SK-N-SH (cell line): ENCODE results near the gene CASZ1. TPM values are rescaled to one million over a fixed set of nuclear protein-coding genes. Genes with fewer than 3 reads are reported as not detected.

Experiments
- CTCF ChIA-PET: fragments of 300-600, 350-600 bp; formaldehyde crosslinking; extraction: SDS; loops from one replicate; lab custom pipeline; 2021; lab: Yijun Ruan, JAX
- POLR2A ChIA-PET: fragments of 350-600 bp; sonication (Branson Sonifier 250); formaldehyde crosslinking; extraction: SDS; loops from one replicate; lab custom pipeline; 2020; ENCODE audit warnings: antibody characterized with exemption, inconsistent platforms; lab: Yijun Ruan, JAX
- DNase-seq: peaks from one replicate; pipeline ENCODE4 v3.0.0; 2012
- H2AFZ ChIP-seq: fragments of 200-600 bp; sonication (generic); 2 replicates; pipeline ENCODE4 v1.8.1; 2016; ENCODE audit warnings: antibody characterized with exemption, mild to moderate bottlenecking, low read depth
- H3F3A ChIP-seq: fragments of 200-600 bp; sonication (generic); replicated peaks from 2 replicates; pipeline ENCODE3; 2016; ENCODE audit warnings: antibody characterized with exemption, mild to moderate bottlenecking; ENCODE audit not compliant: insufficient read depth
- H3K27ac ChIP-seq, 2 experiments: fragments of 200-500 bp in 1 of 2; fragments of 200-600 bp in 1 of 2; sonication (Bioruptor generic) in 1 of 2; sonication (generic), shearing (Covaris generic) in 1 of 2; 2 replicates each; pipeline versions ENCODE4 v1.5.1 to v1.6.1; 2014 to 2016; ENCODE audit warnings: low read depth in 2 of 2, inconsistent platforms in 1 of 2, low read length in 1 of 2, mild to moderate bottlenecking in 1 of 2, mixed read lengths in 1 of 2
- H3K27me3 ChIP-seq: fragments of 200-600 bp; sonication (generic), shearing (Covaris generic); 2 replicates; pipeline ENCODE4 v1.6.1; 2016; ENCODE audit warnings: mixed run types; ENCODE audit not compliant: insufficient read depth
- H3K36me3 ChIP-seq, 2 experiments: fragments of 200-500 bp in 1 of 2; fragments of 200-600 bp in 1 of 2; sonication (Bioruptor generic) in 1 of 2; sonication (generic) in 1 of 2; replicated peaks in 1 of 2; 2 replicates each; pipeline versions ENCODE3 to v1.5.1; 2014 to 2016; ENCODE audit warnings: low read length in 1 of 2, mild to moderate bottlenecking in 1 of 2; ENCODE audit not compliant: insufficient read depth in 2 of 2, control insufficient read depth in 1 of 2
- H3K4me1 ChIP-seq, 2 experiments: fragments of 200-500 bp in 1 of 2; fragments of 200-600 bp in 1 of 2; sonication (Bioruptor generic) in 1 of 2; sonication (generic), shearing (Covaris generic) in 1 of 2; 2 replicates each; pipeline versions ENCODE4 v1.5.1 to v1.6.1; 2014 to 2016; ENCODE audit warnings: low read depth in 1 of 2, low read length in 1 of 2, mixed run types in 1 of 2; ENCODE audit not compliant: insufficient read depth in 2 of 2, control insufficient read depth in 1 of 2
- H3K4me2 ChIP-seq: fragments of 200-600 bp; sonication (generic), shearing (Covaris generic); 2 replicates; pipeline ENCODE4 v1.6.1; 2017; ENCODE audit warnings: mixed run types
- H3K4me3 ChIP-seq, 2 experiments: fragments of 200-500 bp in 1 of 2; fragments of 200-600 bp in 1 of 2; sonication (Bioruptor generic) in 1 of 2; sonication (generic), shearing (Covaris generic) in 1 of 2; 2 replicates each; pipeline versions ENCODE4 v1.5.1 to v1.8.1; 2014 to 2016; ENCODE audit warnings: low read depth in 2 of 2, inconsistent platforms in 1 of 2, low read length in 1 of 2, mild to moderate bottlenecking in 1 of 2, mixed read lengths in 1 of 2, moderate library complexity in 1 of 2
- H3K79me2 ChIP-seq: fragments of 200-600 bp; sonication (generic); 2 replicates; pipeline ENCODE4 v1.8.1; 2017; ENCODE audit warnings: mild to moderate bottlenecking; ENCODE audit not compliant: insufficient read depth
- H3K9ac ChIP-seq: fragments of 200-600 bp; sonication (generic); 2 replicates; pipeline ENCODE4 v1.6.1; 2017; ENCODE audit warnings: mixed run types
- H3K9me2 ChIP-seq: fragments of 200-600 bp; sonication (generic); 2 replicates; pipeline ENCODE4 v1.6.1; 2017; ENCODE audit warnings: mixed run types
- H3K9me3 ChIP-seq: fragments of 200-600 bp; sonication (generic); 2 replicates; pipeline ENCODE4 v1.6.1; 2017; ENCODE audit warnings: mixed run types, mild to moderate bottlenecking, moderate library complexity
- H4K20me1 ChIP-seq: fragments of 200-600 bp; sonication (generic); 2 replicates; pipeline ENCODE4 v1.6.1; 2017; ENCODE audit warnings: mild to moderate bottlenecking, mixed run types; ENCODE audit not compliant: insufficient read depth
- ELF1 ChIP-seq: IDR thresholded peaks from 2 replicates; pipeline ENCODE4 v1.4.0; 2012
- EP300 ChIP-seq, 2 experiments: IDR thresholded peaks; 2 replicates each; pipeline versions ENCODE4 v1.4.0 to v1.6.1; 2012; ENCODE audit warnings: borderline replicate concordance in 1 of 2, low read depth in 1 of 2, low read length in 1 of 2
- FOSL2 ChIP-seq: IDR thresholded peaks from 2 replicates; pipeline ENCODE4 v1.4.0; 2012; ENCODE audit warnings: low read depth, mild to moderate bottlenecking, moderate library complexity, borderline replicate concordance
- FOXJ3 ChIP-seq: sonication (generic); formaldehyde crosslinking; IDR thresholded peaks from 2 replicates; pipeline ENCODE4 v1.5.1; 2020; ENCODE audit warnings: mild to moderate bottlenecking, missing genetic modification reagents
- FOXM1 ChIP-seq: IDR thresholded peaks from 2 replicates; pipeline ENCODE4 v1.4.0; 2012; ENCODE audit warnings: low read depth, mild to moderate bottlenecking
- GABPA ChIP-seq: IDR thresholded peaks from 2 replicates; pipeline ENCODE4 v1.4.0; 2012; ENCODE audit warnings: low read depth, mild to moderate bottlenecking
- POLR2AphosphoS5 ChIP-seq: IDR thresholded peaks from 2 replicates; pipeline ENCODE4 v1.6.1; 2012; ENCODE audit warnings: low read depth, low read length
- RCOR1 ChIP-seq: fragments of 150-350 bp; IDR thresholded peaks from 2 replicates; pipeline ENCODE4 v1.6.1; 2017; ENCODE audit warnings: antibody characterized with exemption, low read length
- RXRA ChIP-seq: IDR thresholded peaks from 2 replicates; pipeline ENCODE4 v1.4.0; 2012; ENCODE audit warnings: low read depth, mild to moderate bottlenecking, borderline replicate concordance
- SMC3 ChIP-seq: IDR thresholded peaks from 2 replicates; pipeline ENCODE4 v1.6.1; 2012; ENCODE audit warnings: low read depth, low read length, improper control_type of control experiment
- TAF1 ChIP-seq: IDR thresholded peaks from 2 replicates; pipeline ENCODE4 v1.6.1; 2012; ENCODE audit warnings: low read depth, mild to moderate bottlenecking, low read length, moderate library complexity, borderline replicate concordance
- TCF12 ChIP-seq: IDR thresholded peaks from 2 replicates; pipeline ENCODE4 v1.4.0; 2012
- TEAD4 ChIP-seq: IDR thresholded peaks from 2 replicates; pipeline ENCODE4 v1.4.0; 2012; ENCODE audit warnings: mild to moderate bottlenecking, borderline replicate concordance; ENCODE audit not compliant: insufficient read depth
- YY1 ChIP-seq: IDR thresholded peaks from 2 replicates; pipeline ENCODE4 v1.4.0; 2012; ENCODE audit warnings: low read depth, mild to moderate bottlenecking
- WGBS: methylation state at CpG from one replicate; pipeline ENCODE4 v1.1.6; 2017; ENCODE audit warnings: low lambda C conversion rate; 5-methylcytosine and 5-hydroxymethylcytosine counted together
- polyA plus RNA-seq, 3 experiments: library from polyadenylated mRNA; depleted of rRNA; stranded (reverse); fragments of >200 nt; gene quantifications; 2 replicates each; pipeline ENCODE4 v1.2.3, GENCODE V29; 2012
- TF ChIP-seq, protein P1 (sequence below): IDR thresholded peaks from 2 replicates; pipeline ENCODE4 v1.4.0; 2012; ENCODE audit warnings: low read depth
- TF ChIP-seq, protein P2 (sequence below): IDR thresholded peaks from 2 replicates; pipeline ENCODE4; 2012
- TF ChIP-seq, protein P3 (sequence below): IDR thresholded peaks from 2 replicates; pipeline ENCODE4 v1.6.1; 2012; ENCODE audit warnings: mild to moderate bottlenecking, low read depth, low read length, moderate library complexity
- TF ChIP-seq, protein P4 (sequence below): IDR thresholded peaks from 2 replicates; pipeline ENCODE4 v1.4.0; 2012; ENCODE audit warnings: low read depth, borderline replicate concordance
- TF ChIP-seq, protein P5 (sequence below): fragments of 150-350 bp; IDR thresholded peaks from 2 replicates; pipeline ENCODE4 v1.6.1; 2016; ENCODE audit warnings: mild to moderate bottlenecking, low read depth, low read length

CASZ1 gene
- polyA plus RNA-seq, 1 of the 3 experiments (the other 2 are of a cell fraction), result 0.51 TPM

DNA sequence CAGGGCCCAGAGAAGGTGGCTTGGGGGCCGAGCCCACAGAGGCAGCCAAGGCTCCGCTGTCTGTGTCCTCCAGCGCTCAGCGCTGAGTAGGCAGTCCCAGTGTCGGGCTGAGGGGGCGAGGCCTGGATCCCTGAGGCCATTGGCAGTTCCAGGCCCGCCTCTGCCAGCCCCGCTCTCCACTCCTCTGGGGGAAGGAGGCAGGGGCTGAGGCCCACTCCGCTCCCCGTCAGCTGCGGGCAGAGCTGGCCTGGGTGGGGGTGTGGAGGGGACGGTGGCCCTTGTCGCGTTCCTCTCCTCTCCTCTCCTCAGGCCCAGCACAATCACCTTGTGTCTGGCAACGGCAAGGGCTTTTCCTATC lies 132.8 kb downstream of the CASZ1 start:
- ChIA-PET POLR2A (interaction anchor here (0.6 kb wide), 1 partner anchor 38 kb away, joined by 3 read pairs; no protein-coding TSS in a partner anchor), CTCF (interaction anchor here (0.6 to 0.8 kb wide), 2 partner anchors 14 to 204 kb away, joined by 3 read pairs; no protein-coding TSS in a partner anchor)
- H3K4me1 ChIP-seq, result peaks cover 0 to 41% of the 10 kb centered on the region in 2 experiments; a peak in 1 of 4 replicates
- TF ChIP-seq FOXM1 (no peak), EP300 (IDR thresholded peaks at IDR 0.05; ENCODE audit: borderline replicate concordance in 1 of 2, low read depth in 1 of 2, low read length in 1 of 2) (no peak), TCF12 (no peak), FOXJ3 (CRISPR knock-in tag) (no peak), TAF1 (no peak)
- TF ChIP-seq, protein P1, sequence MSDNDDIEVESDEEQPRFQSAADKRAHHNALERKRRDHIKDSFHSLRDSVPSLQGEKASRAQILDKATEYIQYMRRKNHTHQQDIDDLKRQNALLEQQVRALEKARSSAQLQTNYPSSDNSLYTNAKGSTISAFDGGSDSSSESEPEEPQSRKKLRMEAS, result no peak
- TF ChIP-seq, protein P2, sequence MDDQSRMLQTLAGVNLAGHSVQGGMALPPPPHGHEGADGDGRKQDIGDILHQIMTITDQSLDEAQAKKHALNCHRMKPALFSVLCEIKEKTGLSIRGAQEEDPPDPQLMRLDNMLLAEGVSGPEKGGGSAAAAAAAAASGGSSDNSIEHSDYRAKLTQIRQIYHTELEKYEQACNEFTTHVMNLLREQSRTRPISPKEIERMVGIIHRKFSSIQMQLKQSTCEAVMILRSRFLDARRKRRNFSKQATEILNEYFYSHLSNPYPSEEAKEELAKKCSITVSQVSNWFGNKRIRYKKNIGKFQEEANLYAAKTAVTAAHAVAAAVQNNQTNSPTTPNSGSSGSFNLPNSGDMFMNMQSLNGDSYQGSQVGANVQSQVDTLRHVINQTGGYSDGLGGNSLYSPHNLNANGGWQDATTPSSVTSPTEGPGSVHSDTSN, result no peak
- no peaks in the 10 kb centered on the region for H3K9me3 ChIP-seq
- no peaks in the 10 kb centered on the region for H3K27me3 ChIP-seq
- no peak overlapping the region for H3K9ac ChIP-seq
- H3K27ac ChIP-seq, result 0 out of 4 replicates have a peak overlapping the region, but pooled peaks of 1 of the 2 experiments have one; percentile 17
- H3F3A ChIP-seq, result peaks cover 3% of the 10 kb centered on the region
- H3K9me2 ChIP-seq, result no peaks in the 10 kb centered on the region
- peak; percentile 95 for DNase-seq
- WGBS, result 34% methylated on average over 11 of the region's 15 CpGs
- H3K36me3 ChIP-seq, result no peaks in the 10 kb centered on the region
- H2AFZ ChIP-seq, result no peak overlapping the region
- no peaks in the 10 kb centered on the region for H4K20me1 ChIP-seq
- H3K79me2 ChIP-seq, result no peaks in the 10 kb centered on the region
- no peak overlapping the region for H3K4me3 ChIP-seq
- H3K4me2 ChIP-seq, result no peak overlapping the region

DNA sequence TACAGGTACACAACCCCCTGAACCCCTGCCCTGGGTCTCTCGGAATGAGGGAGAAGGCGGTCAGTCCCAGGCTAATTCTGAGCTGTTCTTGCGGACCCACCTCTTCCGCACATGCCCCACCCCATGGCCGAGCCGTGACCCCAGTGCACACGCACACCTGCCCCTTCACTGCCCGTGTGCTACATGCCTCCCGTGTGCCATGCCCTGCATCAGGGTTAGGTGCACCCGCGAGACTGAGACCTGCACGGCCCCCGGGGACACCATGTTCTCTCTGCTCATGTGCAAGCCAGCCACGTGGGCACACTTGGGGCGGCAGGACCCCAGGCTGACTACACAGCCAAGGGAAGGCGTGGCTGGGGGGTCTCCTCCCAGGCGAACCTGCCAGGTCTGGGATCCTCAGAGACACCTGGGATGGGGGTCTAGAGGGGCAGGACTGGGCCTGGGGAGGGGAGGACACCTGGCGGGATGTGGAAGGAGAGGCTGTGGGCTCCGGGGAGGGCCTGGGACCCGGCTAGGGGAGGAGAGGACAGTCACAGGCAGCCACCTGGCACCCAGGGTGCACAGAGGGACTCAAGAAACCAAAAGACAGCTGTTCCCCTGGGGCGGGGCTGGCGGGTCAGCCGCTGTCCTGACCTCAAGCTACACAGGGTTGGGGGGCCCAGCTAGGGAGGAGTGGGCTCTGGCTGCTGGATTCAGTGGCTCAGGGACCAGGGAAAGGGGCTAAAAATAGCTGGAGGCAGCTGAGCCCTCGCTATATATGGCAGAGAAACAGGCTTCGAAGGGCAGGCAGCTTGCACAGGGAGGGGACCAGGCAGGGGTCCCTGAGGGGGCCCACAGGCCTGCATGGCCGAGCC lies 133.4 kb downstream of the CASZ1 start:
- no peaks in the 10 kb centered on the region for H3K27me3 ChIP-seq
- H3K4me3 ChIP-seq, result no peak overlapping the region
- H3K9ac ChIP-seq, result no peak overlapping the region
- no peaks in the 10 kb centered on the region for H4K20me1 ChIP-seq
- peaks cover 3% of the 10 kb centered on the region for H3F3A ChIP-seq
- WGBS, result 90% methylated on average over 19 of the region's 26 CpGs
- no peak for TF ChIP-seq POLR2AphosphoS5
- TF ChIP-seq RXRA, result no peak
- TF ChIP-seq YY1, result no peak
- TF ChIP-seq, protein P3, sequence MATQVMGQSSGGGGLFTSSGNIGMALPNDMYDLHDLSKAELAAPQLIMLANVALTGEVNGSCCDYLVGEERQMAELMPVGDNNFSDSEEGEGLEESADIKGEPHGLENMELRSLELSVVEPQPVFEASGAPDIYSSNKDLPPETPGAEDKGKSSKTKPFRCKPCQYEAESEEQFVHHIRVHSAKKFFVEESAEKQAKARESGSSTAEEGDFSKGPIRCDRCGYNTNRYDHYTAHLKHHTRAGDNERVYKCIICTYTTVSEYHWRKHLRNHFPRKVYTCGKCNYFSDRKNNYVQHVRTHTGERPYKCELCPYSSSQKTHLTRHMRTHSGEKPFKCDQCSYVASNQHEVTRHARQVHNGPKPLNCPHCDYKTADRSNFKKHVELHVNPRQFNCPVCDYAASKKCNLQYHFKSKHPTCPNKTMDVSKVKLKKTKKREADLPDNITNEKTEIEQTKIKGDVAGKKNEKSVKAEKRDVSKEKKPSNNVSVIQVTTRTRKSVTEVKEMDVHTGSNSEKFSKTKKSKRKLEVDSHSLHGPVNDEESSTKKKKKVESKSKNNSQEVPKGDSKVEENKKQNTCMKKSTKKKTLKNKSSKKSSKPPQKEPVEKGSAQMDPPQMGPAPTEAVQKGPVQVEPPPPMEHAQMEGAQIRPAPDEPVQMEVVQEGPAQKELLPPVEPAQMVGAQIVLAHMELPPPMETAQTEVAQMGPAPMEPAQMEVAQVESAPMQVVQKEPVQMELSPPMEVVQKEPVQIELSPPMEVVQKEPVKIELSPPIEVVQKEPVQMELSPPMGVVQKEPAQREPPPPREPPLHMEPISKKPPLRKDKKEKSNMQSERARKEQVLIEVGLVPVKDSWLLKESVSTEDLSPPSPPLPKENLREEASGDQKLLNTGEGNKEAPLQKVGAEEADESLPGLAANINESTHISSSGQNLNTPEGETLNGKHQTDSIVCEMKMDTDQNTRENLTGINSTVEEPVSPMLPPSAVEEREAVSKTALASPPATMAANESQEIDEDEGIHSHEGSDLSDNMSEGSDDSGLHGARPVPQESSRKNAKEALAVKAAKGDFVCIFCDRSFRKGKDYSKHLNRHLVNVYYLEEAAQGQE, result no peak
- TF ChIP-seq, protein P4, sequence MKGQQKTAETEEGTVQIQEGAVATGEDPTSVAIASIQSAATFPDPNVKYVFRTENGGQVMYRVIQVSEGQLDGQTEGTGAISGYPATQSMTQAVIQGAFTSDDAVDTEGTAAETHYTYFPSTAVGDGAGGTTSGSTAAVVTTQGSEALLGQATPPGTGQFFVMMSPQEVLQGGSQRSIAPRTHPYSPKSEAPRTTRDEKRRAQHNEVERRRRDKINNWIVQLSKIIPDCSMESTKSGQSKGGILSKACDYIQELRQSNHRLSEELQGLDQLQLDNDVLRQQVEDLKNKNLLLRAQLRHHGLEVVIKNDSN, result no peak
- TF ChIP-seq TEAD4, result no peak
- no peak for TF ChIP-seq GABPA
- no peak for TF ChIP-seq SMC3
- no peak for TF ChIP-seq ELF1
- no peak for TF ChIP-seq RCOR1
- TF ChIP-seq FOSL2, result no peak
- TF ChIP-seq, protein P5, sequence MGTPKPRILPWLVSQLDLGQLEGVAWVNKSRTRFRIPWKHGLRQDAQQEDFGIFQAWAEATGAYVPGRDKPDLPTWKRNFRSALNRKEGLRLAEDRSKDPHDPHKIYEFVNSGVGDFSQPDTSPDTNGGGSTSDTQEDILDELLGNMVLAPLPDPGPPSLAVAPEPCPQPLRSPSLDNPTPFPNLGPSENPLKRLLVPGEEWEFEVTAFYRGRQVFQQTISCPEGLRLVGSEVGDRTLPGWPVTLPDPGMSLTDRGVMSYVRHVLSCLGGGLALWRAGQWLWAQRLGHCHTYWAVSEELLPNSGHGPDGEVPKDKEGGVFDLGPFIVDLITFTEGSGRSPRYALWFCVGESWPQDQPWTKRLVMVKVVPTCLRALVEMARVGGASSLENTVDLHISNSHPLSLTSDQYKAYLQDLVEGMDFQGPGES, result no peak
- H3K79me2 ChIP-seq, result no peaks in the 10 kb centered on the region
- H3K4me2 ChIP-seq, result no peak overlapping the region
- H3K27ac ChIP-seq, result no peak overlapping the region
- peaks cover 0 to 41% of the 10 kb centered on the region in 2 experiments; a peak in 1 of 4 replicates for H3K4me1 ChIP-seq
- CTCF ChIA-PET, result interaction anchor here (0.5 to 0.9 kb wide), 2 partner anchors 156 to 264 kb away, joined by 3 read pairs; partner anchors contain the start of gene PGD
- H3K9me2 ChIP-seq, result no peaks in the 10 kb centered on the region
- no peaks in the 10 kb centered on the region for H3K36me3 ChIP-seq
- H3K9me3 ChIP-seq, result no peaks in the 10 kb centered on the region
- no peak overlapping the region for H2AFZ ChIP-seq
- DNase-seq, result no peak
- POLR2A ChIA-PET, result no interaction called here
